HCT116 (cell line): ENCODE measurements around the gene PRCP. TPM values are rescaled to one million over a fixed set of nuclear protein-coding genes. Genes with fewer than 3 reads are reported as not detected.

ENCODE experiments used
- ATAC-seq: fragments of 200-7000 bp; cut with Tn5 transposase; 2 replicates; pipeline ENCODE4 v1.9.1; 2020; ENCODE audit warnings: mild to moderate bottlenecking, moderate library complexity
- BruUV-seq: library from RNA; stranded (reverse); fragments of 400-500 nt; replicated peaks from 2 replicates; lab custom pipeline; 2021; lab: Mats Ljungman, UMichigan
- CTCF ChIA-PET: fragments of 300-600 bp; sonication (Branson Sonifier 250); formaldehyde crosslinking; loops from one replicate; lab custom pipeline; 2021; ENCODE audit warnings: antibody characterized with exemption; lab: Charles Lee
- POLR2A ChIA-PET: fragments of 300-600, 350-600 bp; sonication (Branson Sonifier 250); formaldehyde crosslinking; loops from one replicate; lab custom pipeline; 2021; ENCODE audit warnings: antibody characterized with exemption; lab: Charles Lee
- RAD21 ChIA-PET, 2 experiments: fragments of 300-600 bp; sonication (Branson Sonifier 250); formaldehyde crosslinking; loops; one replicate each; lab custom pipeline; 2023; ENCODE audit warnings: low total read pairs in 2 of 2; ENCODE audit not compliant: uncharacterized antibody in 2 of 2, unreplicated experiment in 2 of 2, low non-redundant PET in 1 of 2; lab: Charles Lee
- DNase-seq: peaks from one replicate; pipeline ENCODE4 v3.0.0-alpha.2; 2010; ENCODE audit warnings: low read depth, low spot score
- H2AFZ ChIP-seq: fragments of 200-600 bp; shearing (Covaris generic), sonication (generic); 2 replicates; pipeline ENCODE4 v1.6.1; 2017; ENCODE audit warnings: low read depth, mixed run types, mixed read lengths, antibody characterized with exemption, low read length; ENCODE audit not compliant: poor library complexity, severe bottlenecking
- H3K27ac ChIP-seq: 2 replicates; pipeline ENCODE4 v1.5.1; 2012; ENCODE audit warnings: low read depth, low read length
- H3K27me3 ChIP-seq: fragments of 200-600 bp; sonication (generic); 2 replicates; pipeline ENCODE4 v1.6.1; 2016; ENCODE audit warnings: mixed run types, low read length, mixed read lengths; ENCODE audit not compliant: insufficient read depth
- H3K36me3 ChIP-seq, 2 experiments: fragments of 200-500 bp in 1 of 2; fragments of 200-600 bp in 1 of 2; sonication (Bioruptor generic) in 1 of 2; sonication (generic) in 1 of 2; 2 replicates each; pipeline versions ENCODE4 v1.5.1 to v1.6.1; 2014 to 2016; ENCODE audit warnings: low read length in 2 of 2, inconsistent platforms in 1 of 2, mixed read lengths in 1 of 2, mixed run types in 1 of 2; ENCODE audit not compliant: insufficient read depth in 2 of 2, control insufficient read depth in 1 of 2
- H3K4me1 ChIP-seq, 2 experiments: fragments of 200-600 bp in 1 of 2; sonication (generic) in 1 of 2; 2 replicates each; pipeline versions ENCODE4 v1.5.1 to v1.6.1; 2012 to 2017; ENCODE audit warnings: low read length in 2 of 2, inconsistent platforms in 1 of 2, mild to moderate bottlenecking in 1 of 2, mixed read lengths in 1 of 2, mixed run types in 1 of 2, moderate library complexity in 1 of 2; ENCODE audit not compliant: insufficient read depth in 2 of 2, control insufficient read depth in 1 of 2
- H3K4me2 ChIP-seq: fragments of 200-600 bp; sonication (generic); 2 replicates; pipeline ENCODE4 v1.6.1; 2017; ENCODE audit warnings: mixed run types, low read length, mixed read lengths
- H3K4me3 ChIP-seq, 2 experiments: fragments of 200-600 bp in 1 of 2; sonication (generic) in 1 of 2; replicated peaks in 1 of 2; 2 replicates each; pipeline ENCODE4 v1.5.1; 2011 to 2016; ENCODE audit warnings: low read length in 2 of 2, control low read depth in 1 of 2, low read depth in 1 of 2, mild to moderate bottlenecking in 1 of 2, mixed read lengths in 1 of 2, mixed run types in 1 of 2
- H3K79me2 ChIP-seq: fragments of 200-600 bp; sonication (generic); 2 replicates; pipeline ENCODE4 v1.6.1; 2017; ENCODE audit warnings: mild to moderate bottlenecking, mixed run types, low read length, moderate library complexity, mixed read lengths; ENCODE audit not compliant: insufficient read depth
- H3K9ac ChIP-seq: fragments of 200-600 bp; sonication (generic); 2 replicates; pipeline ENCODE4 v1.6.1; 2016; ENCODE audit warnings: low read length, mixed read lengths
- H3K9me2 ChIP-seq: fragments of 200-600 bp; sonication (generic), shearing (Covaris generic); 2 replicates; pipeline ENCODE4 v1.6.1; 2017; ENCODE audit warnings: mixed run types, mild to moderate bottlenecking, moderate library complexity; ENCODE audit not compliant: insufficient read depth
- H3K9me3 ChIP-seq, 2 experiments: fragments of 200-500 bp in 1 of 2; fragments of 200-600 bp in 1 of 2; sonication (Bioruptor generic) in 1 of 2; sonication (generic) in 1 of 2; 2 replicates each; pipeline ENCODE4 v1.6.1; 2014 to 2017; ENCODE audit warnings: low read length in 2 of 2, mixed read lengths in 2 of 2, inconsistent platforms in 1 of 2, low read depth in 1 of 2, mild to moderate bottlenecking in 1 of 2, mixed run types in 1 of 2, moderate library complexity in 1 of 2; ENCODE audit not compliant: control insufficient read depth in 1 of 2, insufficient read depth in 1 of 2
- H4K20me1 ChIP-seq: fragments of 200-600 bp; sonication (generic), shearing (Covaris generic); 2 replicates; pipeline ENCODE4 v1.6.1; 2017; ENCODE audit warnings: mixed run types, mild to moderate bottlenecking, moderate library complexity; ENCODE audit not compliant: insufficient read depth
- CTCF ChIP-seq, 3 experiments: fragments of 200-600 bp in 1 of 3; sonication (generic) in 1 of 3; IDR thresholded peaks in 2 of 3; conservative IDR thresholded peaks in 1 of 3; 2 replicates each; pipeline ENCODE4 v1.5.1; 2012 to 2017; ENCODE audit warnings: low read depth in 2 of 3, low read length in 2 of 3, antibody characterized with exemption in 1 of 3, borderline replicate concordance in 1 of 3, control low read depth in 1 of 3, mild to moderate bottlenecking in 1 of 3, mixed read lengths in 1 of 3, mixed run types in 1 of 3, moderate library complexity in 1 of 3; ENCODE audit not compliant: insufficient read depth in 1 of 3
- FOSL1 ChIP-seq: IDR thresholded peaks from 2 replicates; pipeline ENCODE4 v1.6.1; 2012; ENCODE audit warnings: low read depth
- POLR2A ChIP-seq: IDR thresholded peaks from 2 replicates; pipeline ENCODE4 v1.7.0; 2011; ENCODE audit warnings: borderline replicate concordance; ENCODE audit not compliant: insufficient read depth, insufficient read length; ENCODE audit errors: extremely low read depth
- POLR2AphosphoS5 ChIP-seq: IDR thresholded peaks from 2 replicates; pipeline ENCODE4 v1.6.1; 2011; ENCODE audit warnings: mild to moderate bottlenecking, low read depth, low read length, moderate library complexity
- REST ChIP-seq: IDR thresholded peaks from 2 replicates; pipeline ENCODE4 v1.6.1; 2012; ENCODE audit warnings: low read depth
- intact Hi-C: fragments of 100-400 bp; cut with micrococcal nuclease; formaldehyde crosslinking; loops from 2 replicates; pipeline ENCODE4 v1.10.0; 2022
- total RNA-seq: library from RNA; stranded (reverse); gene quantifications from one replicate; pipeline ENCODE4 v1.2.1, GENCODE V29; 2021; ENCODE audit not compliant: unreplicated experiment

PRCP gene
- total RNA-seq, 1 experiment from 2014 or later, result 50.0 TPM

GRCh38 chr11:82792319-82792718 lies 107.9 kb downstream of the PRCP start:
- no TSS peak for BruUV-seq
- H3K27me3 ChIP-seq, result no peaks in the 10 kb centered on the region; the same call in 1 of the 2 replicates
- ChIA-PET POLR2A (no interaction called here), CTCF (no interaction called here), RAD21 (no interaction called here)
- no peak overlapping the region for H3K4me2 ChIP-seq
- no peak overlapping the region for H2AFZ ChIP-seq
- no peak overlapping the region for H3K27ac ChIP-seq
- H4K20me1 ChIP-seq, result no peaks in the 10 kb centered on the region
- intact Hi-C loops, result no loop called here
- no peaks in the 10 kb centered on the region for H3K9me3 ChIP-seq
- no peaks in the 10 kb centered on the region for H3K36me3 ChIP-seq
- no peaks in the 10 kb centered on the region for H3K79me2 ChIP-seq
- no peak overlapping the region for H3K4me3 ChIP-seq
- ATAC-seq (no peak), DNase-seq (no peak)
- TF ChIP-seq FOSL1 (no peak), REST (no peak), CTCF (IDR thresholded peaks at IDR 0.05 in 2 of 3, conservative IDR thresholded peaks at IDR 0.05 in 1 of 3; ENCODE audit: borderline replicate concordance in 1 of 3, insufficient read depth in 1 of 3, low read depth in 2 of 3, low read length in 2 of 3) (no peak), POLR2A (no peak), POLR2AphosphoS5 (no peak)
- H3K9me2 ChIP-seq, result no peaks in the 10 kb centered on the region
- no peaks in the 10 kb centered on the region for H3K4me1 ChIP-seq
- no peak overlapping the region for H3K9ac ChIP-seq
